Measurements from ENCODE around the gene HAO2. TPM values are rescaled to one million over a fixed set of nuclear protein-coding genes. Genes with fewer than 3 reads are reported as not detected.
A peak's percentile ranks its signal among the peaks of the same experiment; 100 is the strongest.
"Not testable (repeated sequence)": the region's sequence is repeated elsewhere in the genome, so short reads cannot be mapped to it uniquely, and the experiment has no call there.

Gene HAO2
- total RNA-seq, 1 donor from 2014 or later: not detected

DNA sequence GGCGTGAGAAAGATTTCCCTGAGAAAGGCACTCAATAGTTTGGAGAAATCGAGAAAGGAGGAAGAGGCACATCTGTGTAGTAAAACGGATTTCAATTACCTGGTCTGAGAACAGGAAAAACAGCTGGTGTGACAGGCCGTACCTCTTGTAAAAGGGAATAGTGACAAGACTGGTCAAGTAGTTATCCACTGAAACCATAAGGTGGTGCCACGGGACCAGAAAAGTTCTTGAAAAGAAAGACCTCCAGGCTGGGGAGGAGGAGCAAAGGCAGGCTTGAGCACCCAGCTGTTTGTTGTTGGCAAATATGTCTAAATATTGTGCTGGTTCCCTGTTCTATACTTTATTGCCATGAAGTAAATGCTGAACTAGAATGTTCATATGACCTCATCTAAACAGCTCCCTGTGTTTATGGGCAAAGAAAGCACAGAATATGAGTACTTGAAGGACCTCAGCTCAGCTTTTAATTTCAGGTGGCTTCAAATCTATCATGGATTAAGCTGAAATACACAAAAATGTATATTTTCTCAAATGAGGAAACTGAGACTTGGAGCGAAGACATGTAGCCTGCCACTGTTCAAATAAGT is 4.0 kb downstream of the HAO2 start:
- H3K9me3 Mint-ChIP-seq (ENCODE audit: unreplicated experiment): no peaks in the 10 kb centered on the region
- peak; percentile 27 for TF ChIP-seq CTCF (IDR thresholded peaks at IDR 0.05)
- no peak for DNase-seq (ENCODE audit: extremely low spot score, unreplicated experiment)
- peaks cover 33% of the 10 kb centered on the region for H3K27me3 Mint-ChIP-seq (ENCODE audit: unreplicated experiment)
- no peak overlapping the region for H3K27ac Mint-ChIP-seq (ENCODE audit: unreplicated experiment)
- no peak overlapping the region for H3K4me3 Mint-ChIP-seq (ENCODE audit: unreplicated experiment)
- no peaks in the 10 kb centered on the region for H3K36me3 Mint-ChIP-seq (ENCODE audit: unreplicated experiment)
- H3K4me1 Mint-ChIP-seq (ENCODE audit: unreplicated experiment): no peaks in the 10 kb centered on the region

DNA sequence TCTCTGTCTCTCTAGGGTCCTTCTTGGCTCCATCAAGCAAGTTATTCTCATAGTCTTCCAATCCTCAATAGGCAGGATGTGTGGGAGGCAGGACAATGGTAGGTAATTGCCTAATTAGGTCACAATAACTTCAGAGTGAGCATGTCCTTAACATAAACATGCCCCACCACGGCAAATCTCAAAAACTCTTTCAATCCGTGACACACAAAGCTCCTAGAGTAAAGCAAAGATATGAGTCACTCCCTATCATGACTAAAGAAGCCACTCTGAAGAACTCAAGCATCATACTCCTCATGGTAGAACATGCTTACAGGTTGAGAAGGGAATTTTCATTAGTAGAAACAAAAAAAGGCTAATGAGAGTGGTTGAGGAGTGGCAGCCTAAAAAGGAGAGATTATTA is 4.9 kb downstream of the HAO2 start:
- no peak for DNase-seq (ENCODE audit: extremely low spot score, unreplicated experiment)
- Mint-ChIP-seq H3K36me3 (ENCODE audit: unreplicated experiment) (no peaks in the 10 kb centered on the region), H3K9me3 (ENCODE audit: unreplicated experiment) (no peaks in the 10 kb centered on the region), H3K4me3 (ENCODE audit: unreplicated experiment) (no peak overlapping the region), H3K4me1 (ENCODE audit: unreplicated experiment) (no peaks in the 10 kb centered on the region), H3K27ac (ENCODE audit: unreplicated experiment) (no peak overlapping the region), H3K27me3 (ENCODE audit: unreplicated experiment) (peaks cover 33% of the 10 kb centered on the region)
- no peak for TF ChIP-seq CTCF (IDR thresholded peaks at IDR 0.05)

GRCh38 chr1:119374208-119374874 is 5.8 kb downstream of the HAO2 start:
- Mint-ChIP-seq H3K36me3 (ENCODE audit: unreplicated experiment) (no peaks in the 10 kb centered on the region), H3K9me3 (ENCODE audit: unreplicated experiment) (no peaks in the 10 kb centered on the region), H3K27ac (ENCODE audit: unreplicated experiment) (no peak overlapping the region), H3K27me3 (ENCODE audit: unreplicated experiment) (peaks cover 27% of the 10 kb centered on the region), H3K4me3 (ENCODE audit: unreplicated experiment) (no peak overlapping the region), H3K4me1 (ENCODE audit: unreplicated experiment) (no peaks in the 10 kb centered on the region)
- no peak for DNase-seq (ENCODE audit: extremely low spot score, unreplicated experiment)
- no peak for TF ChIP-seq CTCF (IDR thresholded peaks at IDR 0.05)

- DNase-seq (ENCODE audit: extremely low spot score, unreplicated experiment): no peak
- Mint-ChIP-seq H3K4me1 (ENCODE audit: unreplicated experiment) (no peaks in the 10 kb centered on the region), H3K27ac (ENCODE audit: unreplicated experiment) (no peak overlapping the region), H3K4me3 (ENCODE audit: unreplicated experiment) (no peak overlapping the region), H3K9me3 (ENCODE audit: unreplicated experiment) (no peaks in the 10 kb centered on the region), H3K36me3 (ENCODE audit: unreplicated experiment) (no peaks in the 10 kb centered on the region), H3K27me3 (ENCODE audit: unreplicated experiment) (peaks cover 23% of the 10 kb centered on the region)
- TF ChIP-seq CTCF (IDR thresholded peaks at IDR 0.05): no peak
Measured at GRCh38 chr1:119375366-119375765, 6.8 kb downstream of the HAO2 start.

DNA sequence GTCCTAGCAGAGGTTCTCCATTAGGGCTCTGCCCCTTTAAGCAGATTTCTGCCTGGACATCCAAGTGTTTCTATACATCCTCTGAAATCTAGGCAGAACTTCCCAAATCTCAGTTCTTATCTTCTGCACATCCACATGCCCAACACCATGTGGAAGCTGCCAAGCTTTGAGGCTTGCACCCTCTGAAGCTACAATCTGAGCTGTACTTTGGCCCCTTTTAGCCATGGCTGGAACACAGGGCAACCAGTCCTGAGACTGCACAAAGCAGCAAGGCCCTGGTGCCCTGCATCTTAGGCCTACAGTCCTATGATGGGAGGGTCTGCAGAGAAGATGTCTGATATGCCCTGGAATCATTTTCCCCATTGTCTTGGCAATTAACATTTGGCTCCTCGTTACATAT is 8.0 kb downstream of the HAO2 start:
- Mint-ChIP-seq H3K27ac (ENCODE audit: unreplicated experiment) (no peak overlapping the region), H3K9me3 (ENCODE audit: unreplicated experiment) (no peaks in the 10 kb centered on the region), H3K4me1 (ENCODE audit: unreplicated experiment) (no peaks in the 10 kb centered on the region), H3K27me3 (ENCODE audit: unreplicated experiment) (peaks cover 26% of the 10 kb centered on the region), H3K4me3 (ENCODE audit: unreplicated experiment) (no peak overlapping the region), H3K36me3 (ENCODE audit: unreplicated experiment) (no peaks in the 10 kb centered on the region)
- DNase-seq (ENCODE audit: extremely low spot score, unreplicated experiment): no peak
- TF ChIP-seq CTCF (IDR thresholded peaks at IDR 0.05): no peak

DNA sequence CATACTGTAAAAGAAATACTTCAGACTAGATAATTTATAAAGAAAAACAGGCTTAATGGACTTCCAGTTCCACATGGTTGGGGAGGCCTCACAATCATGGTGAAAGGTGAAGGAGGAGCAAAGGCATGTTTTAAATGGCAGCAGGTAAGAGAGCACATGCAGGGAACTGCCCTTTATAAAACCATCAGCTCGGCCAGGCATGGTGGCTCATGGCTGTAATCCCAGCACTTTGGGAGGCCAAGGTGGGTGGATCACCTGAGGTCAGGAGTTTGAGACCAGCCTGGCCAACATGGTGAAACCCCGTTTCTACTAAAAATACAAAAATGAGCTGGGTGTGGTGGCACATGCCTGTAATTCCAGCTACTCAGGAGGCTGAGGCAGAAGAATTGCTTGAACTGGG is 9.0 kb downstream of the HAO2 start:
- not testable (repeated sequence) for H3K36me3 Mint-ChIP-seq (ENCODE audit: unreplicated experiment); H3K4me1 Mint-ChIP-seq (ENCODE audit: unreplicated experiment); H3K27ac Mint-ChIP-seq (ENCODE audit: unreplicated experiment); H3K4me3 Mint-ChIP-seq (ENCODE audit: unreplicated experiment); H3K9me3 Mint-ChIP-seq (ENCODE audit: unreplicated experiment); DNase-seq (ENCODE audit: extremely low spot score, unreplicated experiment)
- peaks cover 18% of the 10 kb centered on the region for H3K27me3 Mint-ChIP-seq (ENCODE audit: unreplicated experiment)

All from osteocyte (in vitro differentiated cells).